ENCODE results near the gene OSBPL9. TPM values are rescaled to one million over a fixed set of nuclear protein-coding genes. Genes with fewer than 3 reads are reported as not detected.

OSBPL9 gene
- total and polyA plus RNA-seq, 9 of the 15 experiments (the other 6 are each of a cell fraction or from before 2014, with no cell fraction given), result 43.9 to 217 (median 170) TPM

DNA sequence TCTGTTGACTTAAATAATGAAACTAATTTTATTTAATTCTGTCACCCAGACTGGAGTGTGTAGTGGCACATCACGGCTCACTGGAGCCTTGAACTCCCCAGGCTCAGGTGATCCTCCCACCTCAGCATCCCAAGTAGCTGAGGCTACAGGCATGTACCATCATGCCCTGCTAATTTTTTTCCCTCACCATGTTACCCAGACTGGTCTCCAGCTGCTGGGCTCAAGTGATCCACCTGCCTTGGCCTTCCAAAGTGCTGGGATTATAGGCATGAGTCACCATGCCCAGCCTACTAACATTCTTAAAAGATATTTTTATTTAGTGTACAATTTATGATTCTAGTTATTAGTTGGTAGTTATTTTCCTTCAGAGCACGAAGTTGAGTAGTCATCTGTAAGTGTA is 212.2 kb downstream of the OSBPL9 start (continued):
- TF ChIP-seq, protein P1, sequence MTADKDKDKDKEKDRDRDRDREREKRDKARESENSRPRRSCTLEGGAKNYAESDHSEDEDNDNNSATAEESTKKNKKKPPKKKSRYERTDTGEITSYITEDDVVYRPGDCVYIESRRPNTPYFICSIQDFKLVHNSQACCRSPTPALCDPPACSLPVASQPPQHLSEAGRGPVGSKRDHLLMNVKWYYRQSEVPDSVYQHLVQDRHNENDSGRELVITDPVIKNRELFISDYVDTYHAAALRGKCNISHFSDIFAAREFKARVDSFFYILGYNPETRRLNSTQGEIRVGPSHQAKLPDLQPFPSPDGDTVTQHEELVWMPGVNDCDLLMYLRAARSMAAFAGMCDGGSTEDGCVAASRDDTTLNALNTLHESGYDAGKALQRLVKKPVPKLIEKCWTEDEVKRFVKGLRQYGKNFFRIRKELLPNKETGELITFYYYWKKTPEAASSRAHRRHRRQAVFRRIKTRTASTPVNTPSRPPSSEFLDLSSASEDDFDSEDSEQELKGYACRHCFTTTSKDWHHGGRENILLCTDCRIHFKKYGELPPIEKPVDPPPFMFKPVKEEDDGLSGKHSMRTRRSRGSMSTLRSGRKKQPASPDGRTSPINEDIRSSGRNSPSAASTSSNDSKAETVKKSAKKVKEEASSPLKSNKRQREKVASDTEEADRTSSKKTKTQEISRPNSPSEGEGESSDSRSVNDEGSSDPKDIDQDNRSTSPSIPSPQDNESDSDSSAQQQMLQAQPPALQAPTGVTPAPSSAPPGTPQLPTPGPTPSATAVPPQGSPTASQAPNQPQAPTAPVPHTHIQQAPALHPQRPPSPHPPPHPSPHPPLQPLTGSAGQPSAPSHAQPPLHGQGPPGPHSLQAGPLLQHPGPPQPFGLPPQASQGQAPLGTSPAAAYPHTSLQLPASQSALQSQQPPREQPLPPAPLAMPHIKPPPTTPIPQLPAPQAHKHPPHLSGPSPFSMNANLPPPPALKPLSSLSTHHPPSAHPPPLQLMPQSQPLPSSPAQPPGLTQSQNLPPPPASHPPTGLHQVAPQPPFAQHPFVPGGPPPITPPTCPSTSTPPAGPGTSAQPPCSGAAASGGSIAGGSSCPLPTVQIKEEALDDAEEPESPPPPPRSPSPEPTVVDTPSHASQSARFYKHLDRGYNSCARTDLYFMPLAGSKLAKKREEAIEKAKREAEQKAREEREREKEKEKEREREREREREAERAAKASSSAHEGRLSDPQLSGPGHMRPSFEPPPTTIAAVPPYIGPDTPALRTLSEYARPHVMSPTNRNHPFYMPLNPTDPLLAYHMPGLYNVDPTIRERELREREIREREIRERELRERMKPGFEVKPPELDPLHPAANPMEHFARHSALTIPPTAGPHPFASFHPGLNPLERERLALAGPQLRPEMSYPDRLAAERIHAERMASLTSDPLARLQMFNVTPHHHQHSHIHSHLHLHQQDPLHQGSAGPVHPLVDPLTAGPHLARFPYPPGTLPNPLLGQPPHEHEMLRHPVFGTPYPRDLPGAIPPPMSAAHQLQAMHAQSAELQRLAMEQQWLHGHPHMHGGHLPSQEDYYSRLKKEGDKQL (CRISPR knock-in tag; IDR thresholded peaks at IDR 0.05; ENCODE audit: borderline replicate concordance), result no peak

DNA sequence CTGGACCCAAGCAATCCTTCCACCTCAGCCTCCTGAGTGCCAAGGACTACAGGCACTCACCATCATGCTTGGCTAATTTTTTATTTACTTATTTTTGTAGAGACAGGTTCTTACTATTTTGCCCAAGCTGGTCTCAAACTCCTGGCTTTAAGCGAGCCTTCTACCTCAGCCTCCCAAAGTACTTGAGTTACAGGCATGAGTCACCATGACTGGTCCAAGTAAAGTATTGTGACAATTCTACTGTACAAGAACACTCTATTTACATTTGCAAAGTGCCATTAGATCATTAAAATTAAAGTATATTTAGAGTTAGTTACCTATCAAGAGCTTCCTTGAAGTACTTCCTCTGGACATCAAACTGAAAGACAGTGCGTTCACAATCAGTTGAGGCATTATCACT is 216.8 kb downstream of the OSBPL9 start:
- intact Hi-C loops (cut with micrococcal nuclease) (no loop called here), in situ Hi-C loops (cut with MboI) (no loop called here)
- H3K9me1 ChIP-seq (ENCODE audit: control insufficient read depth, insufficient read depth, low read length), result no peaks in the 10 kb centered on the region
- ChIA-PET POLR2A (no interaction called here), CTCF (ENCODE audit: low intra/inter-chr PET ratio) (no interaction called here)
- 95% methylated on average over 2 of the region's 2 CpGs for whole genome bisulfite sequencing (ENCODE audit: insufficient coverage, low coverage, missing lambda C conversion rate)
- H3K27ac ChIP-seq (ENCODE audit: extremely low read depth, low read depth, low read length), result no peak overlapping the region
- H3K4me2 ChIP-seq (ENCODE audit: insufficient read depth, low read length), result no peak overlapping the region
- H3K36me3 ChIP-seq (ENCODE audit: control insufficient read depth, insufficient read depth, low read length), result peaks cover 85% of the 10 kb centered on the region
- H3K4me3 ChIP-seq, result no peak overlapping the region
- no peak overlapping the region for H3K9ac ChIP-seq (ENCODE audit: insufficient read depth in 1 of 2, low read depth in 2 of 2, low read length in 2 of 2)
- no peaks in the 10 kb centered on the region for H4K20me1 ChIP-seq (replicated peaks; ENCODE audit: control insufficient read depth, insufficient read depth, low read length)
- no peak overlapping the region for H2AFZ ChIP-seq (ENCODE audit: low read depth, low read length)
- H3K9me3 ChIP-seq (replicated peaks; ENCODE audit: control insufficient read depth, insufficient read depth, low read depth, low read length), result no peaks in the 10 kb centered on the region
- FAIRE-seq (peak; percentile 15), DNase-seq (ENCODE audit: extremely low read depth in 1 of 4, low spot score in 3 of 4) (no peak), ATAC-seq (no peak)
- BruUV-seq (replicated peaks), result no TSS peak
- H3K79me2 ChIP-seq (ENCODE audit: control insufficient read depth, insufficient read depth, low read length), result peaks cover 9% of the 10 kb centered on the region; the same call in 1 of the 3 replicates
- no peaks in the 10 kb centered on the region for H3K27me3 ChIP-seq (ENCODE audit: control insufficient read depth in 2 of 2, insufficient read depth in 2 of 2, low read length in 2 of 2)
- H3K4me1 ChIP-seq (replicated peaks in 1 of 2; ENCODE audit: control insufficient read depth in 2 of 2, insufficient read depth in 2 of 2, low read length in 2 of 2), result no peaks in the 10 kb centered on the region
- TF ChIP-seq, protein P2, sequence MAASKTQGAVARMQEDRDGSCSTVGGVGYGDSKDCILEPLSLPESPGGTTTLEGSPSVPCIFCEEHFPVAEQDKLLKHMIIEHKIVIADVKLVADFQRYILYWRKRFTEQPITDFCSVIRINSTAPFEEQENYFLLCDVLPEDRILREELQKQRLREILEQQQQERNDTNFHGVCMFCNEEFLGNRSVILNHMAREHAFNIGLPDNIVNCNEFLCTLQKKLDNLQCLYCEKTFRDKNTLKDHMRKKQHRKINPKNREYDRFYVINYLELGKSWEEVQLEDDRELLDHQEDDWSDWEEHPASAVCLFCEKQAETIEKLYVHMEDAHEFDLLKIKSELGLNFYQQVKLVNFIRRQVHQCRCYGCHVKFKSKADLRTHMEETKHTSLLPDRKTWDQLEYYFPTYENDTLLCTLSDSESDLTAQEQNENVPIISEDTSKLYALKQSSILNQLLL (CRISPR knock-in tag; IDR thresholded peaks at IDR 0.05; ENCODE audit: borderline replicate concordance), result no peak
- TF ChIP-seq ZNF184 (CRISPR knock-in tag; IDR thresholded peaks at IDR 0.05) (no peak), ZNF780A (CRISPR knock-in tag; IDR thresholded peaks at IDR 0.05) (no peak), CC2D1A (IDR thresholded peaks at IDR 0.05) (no peak), NCOR1 (IDR thresholded peaks at IDR 0.05) (no peak), ZNF263 (CRISPR knock-in tag; IDR thresholded peaks at IDR 0.05; ENCODE audit: borderline replicate concordance) (no peak), ZNF695 (CRISPR knock-in tag; IDR thresholded peaks at IDR 0.05) (no peak), STAT6 (CRISPR knock-in tag; IDR thresholded peaks at IDR 0.05) (no peak), SMARCA5 (IDR thresholded peaks at IDR 0.05) (no peak), ZNF79 (CRISPR knock-in tag; IDR thresholded peaks at IDR 0.05; ENCODE audit: low read depth) (no peak), PRPF4 (IDR thresholded peaks at IDR 0.05; ENCODE audit: insufficient read depth, low read depth, low read length, poor library complexity, severe bottlenecking) (no peak), RFX7 (CRISPR knock-in tag; IDR thresholded peaks at IDR 0.05) (no peak), ZFPM2 (CRISPR knock-in tag; IDR thresholded peaks at IDR 0.05) (no peak)
